ENCODE data around the gene TUBGCP3.
"Not testable (repeated sequence)": the region's sequence is repeated elsewhere in the genome, so short reads cannot be mapped to it uniquely, and the experiment has no call there.

TUBGCP3 gene

GRCh38 chr13:112587764-112588489, at the start of gene TUBGCP3:
Gene TUBGCP3 (minus strand): TSS chr13:112588153. CDS start chr13:112587980, 173 bp downstream.
- DNase-seq = peak; percentile 88

- no peak for DNase-seq
Measured at GRCh38 chr13:112637017-112637801, 49.3 kb upstream of the TUBGCP3 start.

GRCh38 chr13:112636401-112636975, 48.5 kb upstream of the TUBGCP3 start:
- DNase-seq = no peak

GRCh38 chr13:112635323-112635722, 47.4 kb upstream of the TUBGCP3 start:
- DNase-seq = no peak

- no peak for DNase-seq
Measured at GRCh38 chr13:112634102-112634501, 46.1 kb upstream of the TUBGCP3 start.

GRCh38 chr13:112630226-112630625, 42.3 kb upstream of the TUBGCP3 start:
- not testable (repeated sequence) for DNase-seq

- DNase-seq = no peak
Measured at GRCh38 chr13:112629161-112629560, 41.2 kb upstream of the TUBGCP3 start.

- not testable (repeated sequence) for DNase-seq
Measured at GRCh38 chr13:112627613-112628012, 39.7 kb upstream of the TUBGCP3 start.

GRCh38 chr13:112627161-112627560, 39.2 kb upstream of the TUBGCP3 start:
- no peak for DNase-seq

- DNase-seq = no peak
Measured at GRCh38 chr13:112626761-112627160, 38.8 kb upstream of the TUBGCP3 start.

GRCh38 chr13:112626124-112626523, 38.2 kb upstream of the TUBGCP3 start:
- no peak for DNase-seq

GRCh38 chr13:112625698-112626097, 37.7 kb upstream of the TUBGCP3 start:
- no peak for DNase-seq

GRCh38 chr13:112624602-112625430, 36.9 kb upstream of the TUBGCP3 start:
- no peak for DNase-seq

GRCh38 chr13:112624040-112624439, 36.1 kb upstream of the TUBGCP3 start:
- DNase-seq = no peak

- DNase-seq = no peak
Measured at GRCh38 chr13:112623051-112623711, 35.2 kb upstream of the TUBGCP3 start.

GRCh38 chr13:112622375-112622774, 34.4 kb upstream of the TUBGCP3 start:
- DNase-seq = no peak

- no peak for DNase-seq
Measured at GRCh38 chr13:112619730-112620631, 32.0 kb upstream of the TUBGCP3 start.

GRCh38 chr13:112618501-112618900, 30.5 kb upstream of the TUBGCP3 start:
- DNase-seq = no peak

GRCh38 chr13:112617754-112618375, 29.9 kb upstream of the TUBGCP3 start:
- DNase-seq = no peak

- no peak for DNase-seq
Measured at GRCh38 chr13:112616586-112617362, 28.8 kb upstream of the TUBGCP3 start.

Data from 8988T (cell line).